GM21619 (cell line): ENCODE results near the gene CAPN9.
"Not testable (repeated sequence)": the region's sequence is repeated elsewhere in the genome, so short reads cannot be mapped to it uniquely, and the experiment has no call there.

ENCODE experiments used
- ATAC-seq: cut with Tn5 transposase; IDR thresholded peaks from one replicate; pipeline ENCODE4 v1.9.1; 2021; ENCODE audit not compliant: unreplicated experiment

The CAPN9 gene, protein sequence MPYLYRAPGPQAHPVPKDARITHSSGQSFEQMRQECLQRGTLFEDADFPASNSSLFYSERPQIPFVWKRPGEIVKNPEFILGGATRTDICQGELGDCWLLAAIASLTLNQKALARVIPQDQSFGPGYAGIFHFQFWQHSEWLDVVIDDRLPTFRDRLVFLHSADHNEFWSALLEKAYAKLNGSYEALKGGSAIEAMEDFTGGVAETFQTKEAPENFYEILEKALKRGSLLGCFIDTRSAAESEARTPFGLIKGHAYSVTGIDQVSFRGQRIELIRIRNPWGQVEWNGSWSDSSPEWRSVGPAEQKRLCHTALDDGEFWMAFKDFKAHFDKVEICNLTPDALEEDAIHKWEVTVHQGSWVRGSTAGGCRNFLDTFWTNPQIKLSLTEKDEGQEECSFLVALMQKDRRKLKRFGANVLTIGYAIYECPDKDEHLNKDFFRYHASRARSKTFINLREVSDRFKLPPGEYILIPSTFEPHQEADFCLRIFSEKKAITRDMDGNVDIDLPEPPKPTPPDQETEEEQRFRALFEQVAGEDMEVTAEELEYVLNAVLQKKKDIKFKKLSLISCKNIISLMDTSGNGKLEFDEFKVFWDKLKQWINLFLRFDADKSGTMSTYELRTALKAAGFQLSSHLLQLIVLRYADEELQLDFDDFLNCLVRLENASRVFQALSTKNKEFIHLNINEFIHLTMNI

DNA sequence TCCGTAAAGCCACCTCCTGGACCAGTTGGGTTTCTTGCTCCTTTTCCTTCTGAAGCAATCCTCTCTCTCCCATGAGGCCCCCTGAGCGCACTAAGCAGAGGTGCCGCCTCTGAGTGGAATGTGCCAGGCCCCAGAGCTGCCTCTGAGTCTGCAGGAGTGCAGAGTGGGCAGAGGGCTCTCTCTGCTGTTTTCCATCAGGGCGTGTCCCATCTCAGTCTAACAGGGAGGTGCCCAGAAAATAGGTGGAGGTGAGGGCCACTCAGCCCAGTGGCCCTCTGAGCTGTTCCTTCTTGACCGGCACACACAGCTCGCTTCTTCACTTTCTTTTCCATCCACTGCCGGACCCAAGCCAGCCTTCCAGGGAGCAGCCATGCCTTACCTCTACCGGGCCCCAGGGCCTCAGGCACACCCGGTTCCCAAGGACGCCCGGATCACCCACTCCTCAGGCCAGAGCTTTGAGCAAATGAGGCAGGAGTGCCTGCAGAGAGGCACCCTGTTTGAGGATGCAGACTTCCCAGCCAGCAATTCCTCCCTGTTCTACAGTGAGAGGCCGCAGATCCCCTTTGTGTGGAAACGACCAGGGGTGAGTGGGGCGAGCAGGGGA, at the start of gene CAPN9:
Gene CAPN9 (plus strand): TSS at position 262 of the 604 bp plus-strand sequence. CDS start 109 bp downstream, at position 371.
- no peak for ATAC-seq

DNA sequence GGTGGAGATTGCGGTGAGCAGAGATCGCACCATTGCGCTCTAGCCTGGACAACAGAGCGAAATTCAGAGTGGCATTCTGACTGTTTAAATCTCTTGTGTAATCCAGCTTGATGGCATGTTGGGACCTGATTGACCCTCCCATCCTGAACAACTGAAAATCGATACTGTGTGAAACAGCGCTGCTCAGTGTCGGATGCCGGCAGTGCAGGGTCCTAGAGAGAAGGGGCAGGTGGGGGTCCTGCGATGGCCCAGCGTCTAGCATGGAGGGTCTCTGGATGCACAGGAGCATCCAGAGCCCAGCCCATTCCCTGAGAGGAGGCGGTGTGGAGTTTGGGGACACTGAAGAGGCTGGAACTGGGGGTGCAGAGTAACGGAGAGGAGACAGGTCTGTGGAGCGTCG, 49.1 kb upstream of the CAPN9 start:
- no peak for ATAC-seq

DNA sequence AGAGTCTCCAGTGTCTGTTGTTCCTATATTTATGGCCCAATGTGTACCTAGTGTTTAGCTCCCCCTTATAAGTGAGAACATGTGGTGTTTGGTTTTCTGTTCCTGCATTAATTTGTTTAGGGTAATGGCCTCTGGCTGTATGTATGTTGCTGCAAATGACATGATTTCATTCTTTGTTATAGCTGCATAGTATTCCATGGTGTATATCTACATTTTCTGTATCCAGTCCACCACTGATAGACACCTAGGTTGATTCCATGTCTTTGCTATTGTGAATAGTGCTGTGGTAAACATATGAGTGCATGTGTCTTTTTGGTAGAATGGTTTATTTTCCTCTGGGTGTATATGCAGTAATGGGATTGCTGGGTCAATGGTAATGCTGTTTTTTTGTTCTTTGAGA, 48.2 kb upstream of the CAPN9 start:
- ATAC-seq, result not testable (repeated sequence)

DNA sequence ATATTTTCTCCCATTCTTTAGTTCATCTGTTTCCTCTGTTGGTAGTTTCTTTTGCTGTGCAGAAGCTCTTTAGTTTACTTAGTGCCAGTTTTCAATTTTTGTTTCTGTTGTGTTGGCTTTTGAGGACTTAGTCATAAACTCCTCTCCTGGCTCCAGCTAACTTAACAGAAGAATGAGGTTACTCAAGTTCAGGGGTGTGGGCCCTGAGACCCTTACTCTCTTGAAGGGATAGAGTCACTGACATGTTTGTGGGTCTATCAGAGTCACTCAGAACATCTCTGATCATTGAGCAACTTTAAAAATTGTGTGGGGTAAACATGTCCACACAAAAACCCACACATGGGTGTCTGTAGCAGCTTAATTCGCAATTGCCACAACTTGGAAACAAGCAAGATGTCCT, 47.5 kb upstream of the CAPN9 start:
- ATAC-seq, result no peak

DNA sequence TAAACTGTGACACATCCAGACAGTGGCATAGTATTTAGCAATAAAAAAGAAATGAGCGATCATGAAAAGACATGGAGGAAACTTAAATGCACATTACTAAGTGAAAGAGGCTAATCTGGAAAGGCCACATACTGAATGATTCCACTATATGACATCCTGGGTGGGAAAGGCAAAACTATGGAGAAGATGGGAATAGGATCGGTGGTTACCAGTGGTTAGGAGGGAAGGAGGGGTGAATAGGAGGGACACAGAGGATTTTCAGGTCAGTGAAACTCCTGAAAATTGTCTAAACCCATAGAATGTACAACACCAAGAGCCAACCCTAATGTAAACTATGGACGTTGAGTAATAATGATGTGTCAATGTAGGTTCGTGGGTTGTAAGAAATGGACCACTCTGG, 47.1 kb upstream of the CAPN9 start:
- no peak for ATAC-seq

DNA sequence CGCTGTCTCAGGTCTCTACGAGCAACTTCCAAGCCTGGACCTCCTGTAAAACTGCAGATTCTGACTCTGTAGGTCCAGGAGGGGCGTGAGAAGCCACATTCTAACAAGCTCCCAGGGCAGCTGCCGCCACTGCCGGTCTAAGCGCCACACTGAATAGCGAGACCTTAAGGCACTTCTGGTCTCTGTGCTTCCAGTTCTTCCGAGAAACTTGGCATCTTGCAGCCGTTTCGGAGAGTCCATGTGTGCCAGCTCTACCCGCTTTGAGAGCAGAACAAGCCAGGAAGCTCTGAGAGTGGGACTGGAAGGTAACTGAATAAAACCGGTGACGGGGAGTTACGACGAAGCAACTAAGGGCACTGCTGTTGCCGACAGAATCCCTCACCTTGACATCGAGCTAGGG, 45.8 kb upstream of the CAPN9 start:
- ATAC-seq, result no peak

DNA sequence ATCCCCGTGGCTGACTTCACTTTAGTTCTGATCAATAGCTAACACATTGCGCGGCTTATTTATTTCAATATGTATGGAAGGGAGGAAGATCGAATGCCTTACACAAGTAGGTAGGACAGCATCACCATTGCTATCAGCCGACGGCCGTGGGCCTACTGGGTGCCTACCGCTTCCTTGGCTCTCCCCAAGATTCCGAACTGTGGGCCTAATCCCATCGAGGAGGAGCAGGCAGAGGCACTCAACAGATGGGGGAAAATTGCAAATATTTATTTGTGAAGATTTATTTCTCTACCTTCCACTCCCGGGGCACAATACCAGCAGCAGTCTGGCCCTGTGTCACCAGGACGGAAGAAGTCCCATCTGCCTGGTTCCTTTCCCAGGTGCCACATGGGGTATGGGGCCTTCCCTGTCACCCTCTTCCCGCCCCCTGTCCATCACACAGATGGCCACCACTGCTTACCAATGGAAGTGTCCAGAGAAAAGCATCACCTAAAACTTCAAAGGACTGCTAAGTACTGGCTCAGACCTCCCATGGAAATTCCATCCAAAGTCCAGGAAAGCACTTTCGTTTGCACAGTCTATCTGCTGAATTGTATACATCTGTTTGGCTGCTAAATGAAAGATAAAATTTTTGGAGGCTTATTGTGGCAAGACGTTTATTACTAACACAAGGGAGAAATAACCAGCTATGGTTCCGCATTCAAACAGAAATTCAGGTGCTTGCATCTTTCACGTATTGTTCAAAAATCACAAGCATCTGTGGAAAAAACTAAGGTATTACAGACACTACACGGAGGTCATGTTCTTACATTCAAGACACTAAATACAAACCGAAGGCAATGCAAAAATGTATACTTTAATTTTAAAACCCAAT, 45.1 kb upstream of the CAPN9 start:
- ATAC-seq, result no peak

DNA sequence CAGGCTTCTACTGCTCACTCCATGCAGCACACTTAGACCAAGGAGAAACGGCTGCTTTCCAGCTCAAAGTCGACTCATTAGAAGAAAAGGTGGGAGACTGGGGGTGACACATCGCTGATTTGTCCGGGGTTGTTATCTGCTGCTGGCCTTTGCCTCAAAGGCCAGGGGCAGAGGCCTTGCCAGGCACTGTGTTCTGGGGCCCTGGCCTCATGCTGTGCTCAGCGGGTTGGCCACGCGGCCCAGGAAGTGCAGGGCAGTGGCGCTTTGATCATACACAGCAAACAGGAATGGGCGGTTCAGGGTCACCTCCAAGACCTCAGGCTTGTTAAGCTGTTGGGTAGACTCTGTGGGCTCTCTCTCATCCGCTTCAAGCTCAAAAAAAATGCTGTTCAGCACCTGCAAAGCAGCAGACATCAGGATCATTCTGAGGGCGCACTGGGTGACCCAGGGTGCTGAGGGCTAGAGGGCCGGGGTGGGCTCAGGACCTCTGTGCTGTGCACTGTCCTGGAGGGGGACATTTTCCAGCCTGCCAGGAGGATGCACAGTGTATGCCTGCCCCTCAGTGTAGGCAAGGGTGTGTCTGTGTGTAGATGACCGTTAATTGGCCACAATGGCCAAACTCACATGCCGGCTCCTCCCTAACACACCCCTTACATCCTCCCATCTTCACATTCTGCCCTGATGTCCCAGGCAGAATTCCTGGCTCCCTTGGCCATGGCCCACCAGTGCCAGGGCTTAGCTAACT, 44.1 kb upstream of the CAPN9 start:
- ATAC-seq, result no peak

DNA sequence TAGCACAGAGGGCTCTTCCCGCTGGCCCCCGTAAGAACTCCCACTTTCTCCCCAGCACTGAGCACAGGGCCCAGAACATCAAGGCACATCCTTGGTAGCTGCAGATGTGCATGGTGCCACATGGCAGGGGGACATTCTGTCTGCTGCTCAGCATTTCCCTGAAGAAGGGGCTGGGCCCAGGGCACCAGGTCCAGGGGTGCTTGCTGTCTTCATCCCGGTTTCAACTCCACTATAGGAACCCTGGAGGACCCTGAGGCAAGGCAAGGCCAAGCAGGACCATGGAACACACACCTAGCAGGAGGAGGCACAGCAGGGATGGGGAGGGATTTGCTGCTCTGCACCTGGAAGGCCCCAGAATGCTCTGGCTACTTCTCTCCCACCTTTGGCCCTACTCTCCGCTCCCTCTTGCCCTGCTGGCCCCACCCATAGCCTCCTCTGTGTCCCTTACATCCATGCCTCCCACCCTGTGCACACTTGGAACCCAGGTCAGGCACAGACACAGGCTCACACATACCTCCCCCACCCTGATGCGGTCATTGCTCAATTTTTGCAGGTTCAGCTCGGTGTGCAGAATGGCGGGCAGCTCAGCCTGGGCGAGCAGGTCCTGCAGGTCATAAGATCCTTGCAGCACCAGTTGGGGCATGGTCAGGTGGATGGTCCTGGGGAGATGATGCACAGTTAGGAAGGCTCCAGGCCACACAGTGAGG, 43.4 kb upstream of the CAPN9 start:
- ATAC-seq, result no peak

DNA sequence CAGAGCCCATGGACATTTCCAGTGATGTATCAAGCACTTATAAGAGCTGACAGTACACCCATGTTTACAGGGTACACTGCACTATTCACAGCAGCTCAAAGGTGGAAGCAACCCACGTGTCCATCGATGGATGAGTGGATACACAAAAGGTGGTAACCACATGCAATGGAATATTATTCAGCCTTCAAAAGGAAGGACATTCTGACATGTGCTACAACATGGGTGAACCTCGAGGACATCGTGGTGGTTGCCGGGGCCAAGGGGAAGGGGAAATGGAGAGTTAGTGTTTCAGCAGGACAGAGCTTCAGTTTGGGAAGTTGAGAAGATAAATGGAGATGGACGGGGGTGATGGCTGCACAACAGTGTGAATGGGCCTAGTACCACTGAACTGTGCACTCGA, 42.4 kb upstream of the CAPN9 start:
- no peak for ATAC-seq

DNA sequence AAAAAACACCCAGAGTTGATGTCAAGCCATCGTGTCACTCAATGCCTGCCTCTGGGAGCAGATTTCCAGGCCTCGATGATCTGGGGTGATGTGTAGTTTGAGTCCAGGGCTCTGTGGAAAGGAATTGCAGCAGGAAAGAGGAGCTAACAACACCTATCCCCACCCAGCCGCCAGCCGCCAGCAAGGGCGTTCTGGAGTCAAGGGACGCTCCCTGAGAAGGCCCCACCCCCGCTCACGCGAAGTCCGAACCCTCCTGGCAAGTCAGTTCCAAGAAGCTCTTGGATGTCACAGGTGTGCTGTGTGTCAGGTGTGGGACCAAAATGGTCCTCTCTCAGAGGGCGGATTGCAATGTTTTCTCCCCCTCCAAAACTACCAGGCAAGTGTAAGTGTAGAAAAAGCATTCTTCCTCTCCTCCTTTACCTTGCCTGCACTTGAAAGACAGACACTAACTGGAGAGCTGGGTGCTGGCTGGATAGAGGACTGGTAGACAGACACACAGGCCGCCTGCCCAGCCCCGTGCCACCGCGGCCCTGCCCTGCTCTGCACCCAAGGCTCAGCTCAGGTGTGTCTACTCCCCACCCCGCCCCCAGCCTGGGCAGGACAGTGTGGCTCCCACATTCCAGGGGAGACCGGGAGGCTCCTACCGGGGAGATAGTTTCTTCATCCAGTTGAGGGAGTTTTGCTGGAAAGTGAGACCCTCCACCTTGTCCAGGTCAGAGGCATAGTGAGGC, 41.7 kb upstream of the CAPN9 start:
- ATAC-seq, result no peak

DNA sequence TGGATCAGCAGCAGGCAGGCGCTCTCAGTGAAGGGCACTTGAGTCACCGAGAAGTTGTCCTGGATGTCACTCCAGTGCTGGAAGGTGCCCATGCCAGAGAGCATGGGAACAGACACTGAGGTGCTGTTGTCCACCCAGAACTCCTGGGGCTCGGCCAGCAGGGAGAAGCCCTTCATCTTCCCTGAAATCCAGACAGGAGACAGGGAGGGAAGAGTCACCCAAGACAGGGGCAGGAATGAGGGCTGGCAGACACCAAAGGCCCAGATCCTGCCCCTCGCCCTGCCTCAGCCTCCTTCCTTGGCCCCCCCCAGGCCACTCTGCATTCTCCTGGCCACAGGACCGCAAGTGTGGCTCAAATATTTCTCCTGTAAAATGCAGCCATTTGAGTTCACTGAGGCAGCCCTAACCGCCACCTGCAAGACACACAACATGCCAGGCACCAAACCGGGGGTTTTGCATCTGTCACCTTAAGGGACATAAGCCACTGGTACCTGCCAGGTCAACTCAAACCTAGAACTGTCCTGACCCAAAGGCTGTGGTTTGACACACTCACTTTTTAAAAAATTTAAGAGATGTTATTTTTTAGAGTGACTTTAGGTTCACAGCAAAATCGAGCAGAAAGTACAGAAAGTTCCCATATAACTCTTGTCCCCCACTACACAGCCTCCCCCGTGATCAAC, 41.0 kb upstream of the CAPN9 start:
- no peak for ATAC-seq

DNA sequence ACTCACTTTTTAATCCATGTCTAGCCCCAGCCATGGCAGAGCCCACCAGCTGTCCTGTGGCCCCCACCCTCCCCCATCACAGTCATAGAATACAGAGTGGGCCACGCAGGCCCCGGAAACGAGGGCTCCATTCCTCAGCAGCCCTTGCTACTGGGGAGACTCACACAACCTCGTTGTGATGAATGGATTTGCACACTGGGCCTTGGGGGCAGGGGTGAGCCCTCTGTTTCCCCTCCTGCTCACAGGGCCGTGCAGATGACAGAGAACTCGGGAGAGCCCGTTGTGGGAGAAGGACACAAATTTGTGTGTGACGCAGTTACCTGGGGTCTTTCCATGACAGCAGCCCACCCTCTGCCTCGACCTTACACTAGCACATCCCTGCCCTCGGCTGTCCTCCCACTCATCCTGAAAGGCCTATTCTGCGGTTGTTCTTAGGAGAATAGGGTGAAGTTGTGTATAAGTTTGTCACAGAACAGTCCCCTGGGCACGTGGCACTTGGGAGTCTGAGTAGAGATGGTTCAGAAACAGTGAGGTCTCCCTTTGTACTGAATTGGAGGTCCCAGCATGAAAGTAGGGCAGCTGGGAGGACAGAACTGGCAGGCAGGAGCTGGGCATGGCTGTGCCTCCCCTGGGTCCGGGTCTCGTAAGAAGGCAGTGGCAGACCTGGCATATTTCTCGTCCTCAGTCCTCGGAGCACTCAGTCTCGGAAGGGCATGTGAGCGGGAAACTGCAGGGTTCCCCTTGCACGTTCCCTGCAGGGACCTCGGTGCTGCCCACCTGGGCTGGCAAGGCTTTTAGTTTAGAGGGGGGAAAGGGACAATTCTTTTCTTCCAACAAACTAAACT, 40.1 kb upstream of the CAPN9 start:
- no peak for ATAC-seq

DNA sequence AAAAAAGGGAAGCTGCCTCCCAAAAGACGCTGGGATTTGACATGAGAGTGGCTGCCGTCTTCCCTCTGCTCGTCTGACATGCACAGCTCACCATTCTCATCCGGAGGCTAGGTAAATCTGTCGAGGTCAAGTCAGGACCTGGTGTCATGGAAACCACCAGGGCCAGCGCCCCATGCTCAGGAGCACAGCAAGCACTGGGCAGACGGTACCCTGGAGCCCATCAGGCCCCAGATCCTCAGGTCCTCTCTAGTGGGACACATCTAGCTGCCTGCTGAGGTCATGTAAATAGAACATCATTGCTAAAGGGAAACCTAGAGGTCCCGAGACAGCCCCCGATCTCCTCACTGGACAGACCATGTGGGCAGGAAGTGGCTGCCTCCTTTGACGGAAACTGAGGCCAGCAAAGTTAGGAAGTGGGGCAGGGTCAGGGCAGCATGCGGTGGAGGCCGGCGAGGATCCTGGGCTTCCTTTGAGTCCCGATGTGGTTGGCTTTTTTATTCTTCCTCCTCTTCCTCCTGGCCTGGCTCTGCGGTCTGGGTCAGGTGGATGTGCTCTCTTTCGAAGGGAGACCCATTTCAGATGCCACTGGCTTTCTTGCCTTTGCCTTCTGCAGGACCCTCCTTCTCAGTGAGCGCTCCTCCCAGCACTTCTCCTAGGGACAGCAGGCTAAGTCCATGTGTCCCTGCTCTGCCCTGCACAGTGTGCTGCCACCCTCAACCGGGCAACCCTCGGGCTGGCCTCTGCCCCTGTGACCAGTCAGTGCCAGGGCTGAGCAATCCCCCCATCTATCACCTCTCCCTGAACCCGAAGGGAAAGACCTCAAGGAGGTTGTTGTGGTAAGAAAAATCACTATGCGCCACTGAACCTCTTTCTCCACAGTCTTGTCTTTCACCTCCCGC, 39.2 kb upstream of the CAPN9 start:
- no peak for ATAC-seq

DNA sequence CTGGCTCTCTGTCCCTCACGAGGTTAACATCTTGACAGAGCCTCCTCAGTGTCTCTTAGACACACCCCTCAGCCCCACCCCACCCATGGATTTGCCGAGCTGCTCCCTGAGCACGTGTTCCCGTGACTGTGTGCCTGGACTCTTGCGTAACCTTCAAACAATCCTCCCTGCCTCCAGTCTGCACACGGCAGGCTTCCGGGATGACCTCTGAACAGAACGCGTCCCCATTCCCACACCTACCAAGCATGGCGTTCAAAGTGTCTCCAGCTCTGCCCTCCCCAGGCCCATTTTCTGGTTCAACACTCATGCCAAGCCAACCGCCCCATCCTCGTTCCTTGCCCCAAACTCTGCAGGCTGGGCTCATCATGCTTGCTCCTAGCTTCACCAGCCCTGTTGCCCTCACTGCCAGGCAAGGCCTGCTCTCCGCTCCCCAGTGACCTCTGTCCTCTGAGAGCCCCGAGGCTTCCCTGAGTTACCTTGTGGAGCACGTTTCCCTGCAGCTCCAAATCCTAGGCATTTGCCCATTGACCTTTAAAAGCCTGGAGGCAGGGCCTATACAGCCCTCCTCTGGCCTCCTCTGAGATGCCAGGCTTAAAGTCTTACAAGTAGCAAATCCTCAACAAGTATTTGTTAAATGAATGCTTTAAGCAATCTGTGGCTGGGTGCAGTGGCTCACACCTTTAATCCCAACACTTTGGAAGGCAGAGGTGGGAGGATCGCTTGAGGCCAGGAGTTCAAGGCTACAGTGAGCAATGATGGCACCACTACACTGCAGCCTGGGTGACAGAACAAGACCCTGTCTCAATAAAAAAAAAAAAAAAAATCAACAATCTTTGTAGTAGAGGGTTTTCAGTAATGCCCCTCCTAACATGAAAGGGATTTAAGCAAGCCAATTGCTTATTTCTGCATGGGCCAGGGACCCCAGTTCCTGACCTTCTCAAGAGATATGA, 38.3 kb upstream of the CAPN9 start:
- no peak for ATAC-seq
